ENCODE data around the gene LCNL1.

LCNL1 gene

GRCh38 chr9:137013571-137013940 lies 30.8 kb downstream of the LCNL1 start:
- DNase-seq = no peak

GRCh38 chr9:137014166-137014565 lies 31.4 kb downstream of the LCNL1 start:
- no peak for DNase-seq

GRCh38 chr9:137014776-137015539 lies 32.2 kb downstream of the LCNL1 start:
- DNase-seq = no peak

- DNase-seq = no peak
Observed at GRCh38 chr9:137015540-137015930, 32.7 kb downstream of the LCNL1 start.

- DNase-seq = no peak
Observed at GRCh38 chr9:137015976-137016375, 33.2 kb downstream of the LCNL1 start.

- DNase-seq = no peak
Observed at GRCh38 chr9:137016436-137016835, 33.6 kb downstream of the LCNL1 start.

- DNase-seq = no peak
Observed at GRCh38 chr9:137017071-137017470, 34.3 kb downstream of the LCNL1 start.

- no peak for DNase-seq
Observed at GRCh38 chr9:137017791-137018497, 35.2 kb downstream of the LCNL1 start.

- no peak for DNase-seq
Observed at GRCh38 chr9:137018761-137019559, 36.2 kb downstream of the LCNL1 start.

GRCh38 chr9:137019891-137020683 lies 37.3 kb downstream of the LCNL1 start:
- no peak for DNase-seq

GRCh38 chr9:137020771-137021567 lies 38.2 kb downstream of the LCNL1 start:
- DNase-seq = no peak

- DNase-seq = no peak
Observed at GRCh38 chr9:137021568-137021978, 38.8 kb downstream of the LCNL1 start.

- peak; percentile 38 to 53 for DNase-seq
Observed at GRCh38 chr9:137021979-137022661, 39.3 kb downstream of the LCNL1 start.

GRCh38 chr9:137022662-137023008 lies 39.8 kb downstream of the LCNL1 start:
- no peak for DNase-seq

- no peak for DNase-seq
Observed at GRCh38 chr9:137023157-137023556, 40.4 kb downstream of the LCNL1 start.

- DNase-seq = no peak
Observed at GRCh38 chr9:137023583-137023991, 40.8 kb downstream of the LCNL1 start.

- no peak for DNase-seq
Observed at GRCh38 chr9:137025517-137025966, 42.7 kb downstream of the LCNL1 start.

GRCh38 chr9:137026384-137026783 lies 43.6 kb downstream of the LCNL1 start:
- no peak for DNase-seq

GRCh38 chr9:137026828-137027227 lies 44.0 kb downstream of the LCNL1 start:
- DNase-seq = no peak

- DNase-seq = no peak
Observed at GRCh38 chr9:137027369-137028262, 44.8 kb downstream of the LCNL1 start, which contains the start of gene ABCA2. Gene ABCA2 (minus strand): TSS chr9:137028237. CDS start chr9:137028140, 97 bp downstream.

Data from bone marrow (tissue), 2 donors.